HG03575 (cell line): ENCODE measurements around the gene GOLGA8S.
"Not testable (repeated sequence)": the region's sequence is repeated elsewhere in the genome, so short reads cannot be mapped to it uniquely, and the experiment has no call there.

Experiments
- ATAC-seq: cut with Tn5 transposase; IDR thresholded peaks from one replicate; pipeline ENCODE4 v1.9.1; 2021; ENCODE audit not compliant: unreplicated experiment, insufficient number of reproducible peaks, low FRiP score; ENCODE audit errors: extremely low read depth

The GOLGA8S gene

DNA sequence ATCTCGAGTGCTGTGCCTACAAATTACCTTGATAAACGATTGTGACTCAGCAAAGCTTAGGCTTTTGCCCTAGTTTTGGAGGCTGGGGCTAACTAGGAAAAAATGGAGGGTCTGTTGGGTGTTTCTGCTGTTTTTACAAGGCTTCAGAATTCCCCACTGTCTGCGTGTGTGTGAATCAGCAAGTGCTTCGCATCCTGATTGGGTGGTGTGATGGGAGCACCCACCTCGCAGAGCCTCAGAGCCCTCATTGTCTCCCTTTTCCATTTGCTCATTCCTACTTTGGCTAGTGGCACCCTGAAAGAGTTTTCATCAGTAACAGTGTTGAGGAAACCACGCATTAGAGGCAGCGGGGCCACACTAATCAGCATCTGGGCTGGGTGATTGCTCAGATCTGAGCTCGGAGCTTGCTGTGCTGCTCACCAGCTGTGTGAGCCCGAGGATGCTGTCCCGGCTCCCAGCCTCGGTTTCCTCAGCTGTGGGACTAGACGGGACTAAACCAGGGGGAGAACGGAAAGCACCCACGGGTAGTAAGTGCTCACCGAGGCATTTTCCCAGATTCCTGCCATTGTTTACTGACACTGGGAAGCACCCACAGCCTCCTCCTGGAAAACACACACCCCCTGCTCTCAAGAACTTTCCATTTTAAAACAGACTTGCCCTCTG lies 40.6 kb downstream of the GOLGA8S start:
- no peak for ATAC-seq

GRCh38 chr15:23395832-23396231 lies 41.3 kb downstream of the GOLGA8S start:
- no peak for ATAC-seq

GRCh38 chr15:23397779-23398178 lies 43.2 kb downstream of the GOLGA8S start:
- no peak for ATAC-seq

GRCh38 chr15:23398357-23398756 lies 43.8 kb downstream of the GOLGA8S start:
- not testable (repeated sequence) for ATAC-seq

- ATAC-seq, result not testable (repeated sequence)
These were observed 44.7 kb downstream of the GOLGA8S start for GRCh38 chr15:23399207-23399606.

DNA sequence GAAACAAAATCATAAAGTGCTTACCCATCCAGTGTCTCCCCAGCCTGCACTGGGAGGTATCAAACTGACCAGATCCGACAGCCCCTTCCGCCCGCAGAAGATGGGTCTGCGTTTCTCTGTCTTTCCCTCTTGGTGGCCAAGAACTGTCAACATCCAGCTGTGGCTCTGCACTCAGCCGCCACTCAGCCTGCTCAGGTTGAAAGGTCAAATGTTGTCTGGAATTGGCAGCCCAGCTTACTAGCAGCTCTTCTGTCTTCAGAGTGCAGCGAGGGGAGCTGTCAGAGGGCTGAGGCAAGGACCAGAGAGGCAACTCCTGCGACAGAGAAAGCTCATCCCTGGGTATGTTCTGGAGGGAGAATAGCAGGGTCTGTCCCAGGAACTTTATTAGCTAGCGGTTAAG lies 47.1 kb downstream of the GOLGA8S start:
- no peak for ATAC-seq

DNA sequence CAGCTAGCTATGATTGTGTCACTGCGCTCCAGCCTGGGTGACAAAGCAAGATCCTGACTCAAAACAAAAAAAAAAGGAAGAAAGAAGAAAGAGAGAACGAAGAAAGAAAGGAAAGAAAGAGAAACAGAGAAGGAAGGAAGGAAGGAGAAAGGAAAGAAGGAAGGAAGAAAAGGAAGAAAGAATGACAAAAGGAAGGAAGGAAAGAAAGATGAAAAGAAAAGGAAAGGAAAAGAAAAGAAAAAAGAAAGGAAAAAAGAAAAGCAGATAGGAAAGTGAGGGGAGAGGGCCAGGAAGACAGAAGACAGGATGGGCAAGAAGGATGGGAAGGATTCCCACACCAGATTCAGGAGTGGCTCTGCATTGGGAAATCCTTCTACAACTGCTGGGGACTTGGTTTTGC lies 47.6 kb downstream of the GOLGA8S start:
- ATAC-seq, result no peak

DNA sequence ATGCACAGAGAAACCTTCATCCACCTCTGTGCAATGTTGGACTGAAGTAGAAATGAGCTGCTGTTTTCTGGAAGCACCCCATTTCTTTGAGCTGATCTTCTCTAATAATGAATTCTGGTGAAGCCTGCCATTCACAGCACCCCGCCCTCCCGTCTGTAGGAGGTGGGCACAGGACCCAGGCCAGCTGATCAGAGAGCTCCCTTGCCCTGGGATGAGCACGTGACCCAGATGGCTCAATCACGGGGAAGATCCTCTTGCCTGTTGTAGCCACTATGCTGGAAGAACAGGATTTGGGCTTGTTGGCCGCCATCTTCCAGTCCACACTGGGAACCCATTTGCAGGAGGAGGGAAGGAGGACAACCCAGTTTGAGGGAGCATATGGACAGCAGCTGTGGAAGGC lies 48.0 kb downstream of the GOLGA8S start:
- no peak for ATAC-seq

DNA sequence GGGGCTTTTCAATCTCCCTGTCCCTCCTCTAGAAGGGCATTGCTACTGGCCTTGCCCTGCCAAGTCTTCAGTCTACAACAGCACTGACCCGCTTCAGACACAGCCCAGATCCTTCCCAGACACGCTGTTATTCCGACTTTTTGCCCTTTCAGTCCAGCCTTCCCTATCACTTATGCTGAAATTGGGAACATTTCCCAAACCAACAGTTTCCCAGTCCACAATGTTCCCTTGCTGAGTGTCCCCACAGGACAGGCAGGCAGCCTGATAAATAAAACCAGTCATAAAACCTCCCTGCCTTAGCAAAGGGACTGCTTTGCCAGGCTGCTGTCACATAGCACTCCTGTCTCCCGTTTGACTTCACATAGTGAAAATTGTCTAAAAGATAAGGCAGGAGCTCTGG lies 49.0 kb downstream of the GOLGA8S start:
- ATAC-seq, result no peak

DNA sequence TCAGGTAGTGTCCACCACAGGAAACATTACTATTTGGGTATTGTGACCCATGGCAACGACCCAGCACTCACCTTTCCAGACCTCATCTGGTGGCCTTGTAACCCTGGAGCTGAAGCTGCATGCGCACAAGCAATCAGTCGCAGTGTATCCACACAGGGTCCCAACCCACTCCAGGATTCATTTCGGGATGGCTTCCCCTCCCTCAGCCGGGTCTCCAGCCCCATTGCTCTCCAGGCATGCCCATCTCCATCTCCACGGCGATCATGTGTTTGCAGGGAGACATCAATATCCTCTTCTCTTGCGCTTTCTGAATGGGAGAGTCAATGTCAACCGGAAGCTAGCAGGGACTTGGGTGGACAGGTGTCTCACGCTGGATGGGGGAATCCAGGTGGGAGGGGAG lies 57.3 kb downstream of the GOLGA8S start:
- no peak for ATAC-seq

DNA sequence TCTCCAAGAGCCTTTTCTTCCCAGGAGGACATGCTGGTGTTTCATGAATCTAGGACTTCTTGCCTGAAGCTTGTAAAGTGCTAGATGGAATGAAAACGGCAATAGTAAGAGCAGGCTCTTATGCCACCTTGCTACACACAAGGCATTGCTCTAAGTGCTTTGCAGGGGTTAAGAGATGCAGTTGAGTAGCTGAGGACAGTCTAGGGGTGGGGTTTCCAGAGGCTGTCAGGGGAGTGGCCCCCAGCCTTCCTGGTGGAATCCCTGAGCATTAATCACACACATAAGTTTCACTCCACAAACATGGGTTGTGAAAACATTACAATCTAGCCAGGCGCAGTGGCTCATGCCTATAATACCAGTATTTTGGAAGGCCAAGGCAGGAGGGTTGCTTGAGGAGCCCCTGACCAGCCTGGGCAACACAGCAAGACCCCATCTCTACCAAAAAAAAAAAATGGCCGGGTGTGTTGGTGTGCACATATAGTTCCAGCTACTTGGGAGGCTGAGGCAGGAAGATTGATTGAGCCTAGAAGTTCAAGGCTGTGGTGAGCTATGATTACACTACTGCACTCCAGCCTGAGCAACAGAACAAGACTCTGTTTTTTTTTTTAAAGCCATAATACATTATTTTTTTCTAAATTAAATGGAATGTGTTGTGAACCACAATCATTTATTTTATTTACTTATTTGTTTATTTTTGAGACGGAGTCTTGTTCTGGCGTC lies 58.5 kb downstream of the GOLGA8S start:
- ATAC-seq, result not testable (repeated sequence)
